B cell (primary cell): ENCODE results near the gene DNASE1. TPM values are rescaled to one million over a fixed set of nuclear protein-coding genes. Genes with fewer than 3 reads are reported as not detected.

Source experiments
- ATAC-seq: fragments of 200-7000 bp; cut with Tn5 transposase; one replicate; pipeline ENCODE4 v1.10.0; 2021; ENCODE audit warnings: low read depth, mild to moderate bottlenecking, moderate number of reproducible peaks, moderate library complexity
- CTCF ChIA-PET: fragments of 350-600 bp; sonication (Branson Sonifier 250); formaldehyde crosslinking; loops from one replicate; lab custom pipeline; 2021; ENCODE audit warnings: antibody characterized with exemption, inconsistent platforms; lab: Charles Lee
- POLR2A ChIA-PET: fragments of 350-600 bp; sonication (Branson Sonifier 250); formaldehyde crosslinking; loops from one replicate; lab custom pipeline; 2021; ENCODE audit warnings: antibody characterized with exemption; lab: Charles Lee
- DNase-seq: peaks from one replicate; pipeline ENCODE4 v3.0.0; 2013
- H2AFZ ChIP-seq: 2 replicates; pipeline ENCODE4 v1.6.1; 2012; ENCODE audit warnings: mild to moderate bottlenecking, low read depth, low read length; ENCODE audit not compliant: insufficient read depth, poor library complexity, severe bottlenecking
- H3K27ac ChIP-seq, 2 donors: 1 replicate in 1 of 2; 2 replicates in 1 of 2; pipeline ENCODE4 v1.5.1; 2012 to 2013; ENCODE audit warnings: low read length in 2 of 2, mild to moderate bottlenecking in 2 of 2, moderate library complexity in 1 of 2
- H3K27me3 ChIP-seq, 4 experiments: fragments of 200-600 bp in 1 of 4; sonication (generic) in 1 of 4; replicated peaks in 1 of 4; 1 replicate in 2 of 4; 2 replicates in 2 of 4; pipeline versions ENCODE4 v1.6.1 to v1.7.0; 2013 to 2016; ENCODE audit warnings: low read length in 3 of 4, mild to moderate bottlenecking in 2 of 4, mixed read lengths in 1 of 4, moderate library complexity in 1 of 4; ENCODE audit not compliant: insufficient read depth in 4 of 4, control insufficient read depth in 3 of 4; ENCODE audit errors: control extremely low read depth in 1 of 4
- H3K36me3 ChIP-seq, 2 experiments: replicated peaks in 1 of 2; 1 replicate in 1 of 2; 2 replicates in 1 of 2; pipeline versions ENCODE4 v1.6.1 to v1.7.1; 2013; ENCODE audit warnings: low read length in 1 of 2; ENCODE audit not compliant: insufficient read depth in 2 of 2, control insufficient read depth in 1 of 2; ENCODE audit errors: control extremely low read depth in 1 of 2, extremely low read depth in 1 of 2
- H3K4me1 ChIP-seq, 2 donors: fragments of 200-600 bp in 1 of 2; sonication (generic) in 1 of 2; 1 replicate in 1 of 2; 2 replicates in 1 of 2; pipeline versions ENCODE4 v1.5.1 to v1.6.1; 2013 to 2017; ENCODE audit warnings: low read length in 2 of 2; ENCODE audit not compliant: control insufficient read depth in 2 of 2, insufficient read depth in 2 of 2
- H3K4me2 ChIP-seq: replicated peaks from 2 replicates; pipeline ENCODE3; 2012; ENCODE audit warnings: mild to moderate bottlenecking, low read depth, low read length; ENCODE audit not compliant: poor library complexity, severe bottlenecking
- H3K4me3 ChIP-seq, 5 experiments: fragments of 200-600 bp in 1 of 5; sonication (generic) in 1 of 5; 1 replicate in 3 of 5; 2 replicates in 2 of 5; pipeline versions ENCODE4 v1.5.1 to v1.7.0; 2011 to 2016; ENCODE audit warnings: low read length in 4 of 5, mild to moderate bottlenecking in 4 of 5, low read depth in 2 of 5, control low read depth in 1 of 5, moderate library complexity in 1 of 5; ENCODE audit not compliant: insufficient read depth in 1 of 5; ENCODE audit errors: control extremely low read depth in 1 of 5, extremely low read depth in 1 of 5
- H3K79me2 ChIP-seq: fragments of 200-600 bp; sonication (generic); one replicate; pipeline ENCODE4 v1.6.0; 2016; ENCODE audit warnings: low read length; ENCODE audit not compliant: control insufficient read depth, insufficient read depth
- H3K9ac ChIP-seq: fragments of 200-600 bp; sonication (generic); 2 replicates; pipeline ENCODE4 v1.6.1; 2017; ENCODE audit warnings: mild to moderate bottlenecking, low read length, moderate library complexity
- H3K9me3 ChIP-seq, 3 donors: one replicate each; pipeline versions ENCODE4 v1.6.1 to v1.7.1; 2013; ENCODE audit warnings: low read length in 2 of 3; ENCODE audit not compliant: control insufficient read depth in 2 of 3, insufficient read depth in 1 of 3; ENCODE audit errors: control extremely low read depth in 1 of 3
- H4K20me1 ChIP-seq: 2 replicates; pipeline ENCODE4 v1.6.0; 2012; ENCODE audit warnings: mild to moderate bottlenecking, low read length; ENCODE audit not compliant: insufficient read depth, control insufficient read depth, poor library complexity, severe bottlenecking
- H3K27ac Mint-ChIP-seq: one replicate; pipeline ENCODE4 v1.8.0; 2021; ENCODE audit warnings: mixed read lengths
- H3K27me3 Mint-ChIP-seq: one replicate; pipeline ENCODE4 v1.8.0; 2021; ENCODE audit warnings: mixed read lengths
- H3K4me1 Mint-ChIP-seq: one replicate; pipeline ENCODE4 v1.8.0; 2021; ENCODE audit warnings: mixed read lengths
- H3K4me3 Mint-ChIP-seq: one replicate; pipeline ENCODE4 v1.8.0; 2021; ENCODE audit warnings: mixed read lengths
- H3K9me3 Mint-ChIP-seq: one replicate; pipeline ENCODE4 v1.8.0; 2022; ENCODE audit warnings: mixed read lengths; ENCODE audit not compliant: insufficient read depth
- CTCF ChIP-seq: fragments of 200-600 bp; IDR thresholded peaks from one replicate; pipeline ENCODE4 v1.8.0; 2022; ENCODE audit warnings: antibody characterized with exemption, mild to moderate bottlenecking
- EZH2 ChIP-seq: IDR thresholded peaks from 2 replicates; pipeline ENCODE4 v1.6.1; 2012; ENCODE audit warnings: borderline replicate concordance, low read depth, mild to moderate bottlenecking, moderate library complexity, low read length; ENCODE audit not compliant: insufficient read depth, poor library complexity, severe bottlenecking
- WGBS: methylation state at CpG from one replicate; pipeline ENCODE4 v1.1.5; 2013; ENCODE audit warnings: missing lambda C conversion rate; ENCODE audit not compliant: insufficient coverage; 5-methylcytosine and 5-hydroxymethylcytosine counted together
- intact Hi-C: fragments of 100-400 bp; cut with micrococcal nuclease; formaldehyde crosslinking; loops from one replicate; pipeline ENCODE4 v1.10.0; 2022
- polyA plus RNA-seq: library from polyadenylated mRNA; depleted of rRNA; stranded (reverse); fragments of >200 nt; gene quantifications from 2 replicates; pipeline ENCODE4 v1.2.3, GENCODE V29; 2012
- total RNA-seq, 2 donors: library from RNA; stranded (reverse); fragments of 120-200 nt in 1 of 2; gene quantifications; 1 replicate in 1 of 2; 2 replicates in 1 of 2; pipeline versions ENCODE4 v1.2.3 to v1.2.4, GENCODE V29; 2013 to 2022

DNASE1 gene
- total and polyA plus RNA-seq, 2 donors (not counting 1 experiment from before 2014, with no cell fraction given): 53.3 to 53.7 TPM

GRCh38 chr16:3625911-3626732, 28.4 kb upstream of the DNASE1 start:
- peaks cover 10% of the 10 kb centered on the region for H4K20me1 ChIP-seq
- POLR2A ChIA-PET: no interaction called here

More at GRCh38 chr16:3625911-3626732, 28.4 kb upstream of the DNASE1 start:
- Histone ChIP-seq H3K79me2 (peaks cover 71% of the 10 kb centered on the region), H3K27me3 (no peaks in the 10 kb centered on the region), H3K9me3 (no peaks in the 10 kb centered on the region), H3K4me2 (peak overlapping the region; percentile 63), H3K9ac (peak overlapping the region; percentile 1), H3K27ac (peak overlapping the region; percentile 25 to 69), H3K4me3 (no peak overlapping the region), H3K36me3 (no peaks in the 10 kb centered on the region), H3K4me1 (peaks cover 32 to 46% of the 10 kb centered on the region in 2 donors), H2AFZ (peak overlapping the region; percentile 20)
- peak; percentile 56 for DNase-seq
- Mint-ChIP-seq H3K27me3 (no peaks in the 10 kb centered on the region), H3K4me1 (peaks cover 42% of the 10 kb centered on the region), H3K4me3 (peak overlapping the region; percentile 71), H3K27ac (peak overlapping the region; percentile 90), H3K9me3 (no peaks in the 10 kb centered on the region)
- TF ChIP-seq EZH2 (no peak), CTCF (no peak)
- 76% methylated on average over 2 of the region's 4 CpGs for WGBS
- CTCF ChIA-PET: interaction anchor here (0.8 to 1.4 kb wide), 4 partner anchors 11 to 102 kb away, joined by 3 to 7 read pairs (median 4); partner anchors contain the start of gene SLX4
- intact Hi-C loops: loop anchor here (2.0 kb wide), 1 partner anchor 15 kb away; the partner anchor contains the start of gene SLX4
- ATAC-seq: peak; percentile 69
